MCF 10A (cell line): ENCODE results near the gene PGGHG. TPM values are rescaled to one million over a fixed set of nuclear protein-coding genes. Genes with fewer than 3 reads are reported as not detected.

Source experiments
- BruUV-seq: library from RNA; stranded (reverse); fragments of 400-500 nt; replicated peaks from 2 replicates; lab custom pipeline; 2021; lab: Mats Ljungman, UMichigan
- CTCF ChIA-PET: fragments of 300-600 bp; sonication (Branson Sonifier 250); formaldehyde crosslinking; extraction: SDS; loops from one replicate; lab custom pipeline; 2021; ENCODE audit warnings: antibody characterized with exemption, inconsistent platforms; lab: Yijun Ruan, JAX
- POLR2A ChIA-PET: fragments of 300-600, 350-650 bp; sonication (Branson Sonifier 250); formaldehyde crosslinking; extraction: SDS; loops from one replicate; lab custom pipeline; 2020; ENCODE audit warnings: antibody characterized with exemption, inconsistent platforms; lab: Yijun Ruan, JAX
- DNase-seq: peaks from one replicate; pipeline ENCODE4 v3.0.0-alpha.2; 2018; ENCODE audit not compliant: unreplicated experiment
- H3K27ac Mint-ChIP-seq: one replicate; pipeline ENCODE4 v1.8.0; 2022; ENCODE audit warnings: mild to moderate bottlenecking, low read depth, mixed read lengths; ENCODE audit not compliant: unreplicated experiment
- H3K27me3 Mint-ChIP-seq: one replicate; pipeline ENCODE4 v1.8.0; 2022; ENCODE audit warnings: mixed read lengths; ENCODE audit not compliant: insufficient read depth, unreplicated experiment
- H3K36me3 Mint-ChIP-seq: one replicate; pipeline ENCODE4 v1.8.0; 2022; ENCODE audit warnings: mild to moderate bottlenecking, moderate library complexity, mixed read lengths; ENCODE audit not compliant: insufficient read depth, unreplicated experiment
- H3K4me1 Mint-ChIP-seq: one replicate; pipeline ENCODE4 v1.8.0; 2022; ENCODE audit warnings: mixed read lengths; ENCODE audit not compliant: insufficient read depth, unreplicated experiment
- H3K4me3 Mint-ChIP-seq: one replicate; pipeline ENCODE4 v1.8.0; 2022; ENCODE audit warnings: mild to moderate bottlenecking, moderate library complexity, mixed read lengths; ENCODE audit not compliant: unreplicated experiment
- H3K9me3 Mint-ChIP-seq: one replicate; pipeline ENCODE4 v1.8.0; 2022; ENCODE audit warnings: mixed read lengths; ENCODE audit not compliant: unreplicated experiment
- intact Hi-C: fragments of 100-400 bp; cut with micrococcal nuclease; formaldehyde crosslinking; loops from 2 replicates; pipeline ENCODE4 v1.14.1; 2022
- total RNA-seq: library from RNA; stranded (reverse); gene quantifications from 2 replicates; pipeline ENCODE4 v1.2.3, GENCODE V29; 2022
- TF ChIP-seq, protein P1 (sequence below): fragments of 200-600 bp; IDR thresholded peaks from one replicate; pipeline ENCODE4 v1.8.0; 2022; ENCODE audit warnings: antibody characterized with exemption, mild to moderate bottlenecking; ENCODE audit not compliant: unreplicated experiment

PGGHG gene
- total RNA-seq, 1 experiment from 2014 or later, result 6.3 TPM

DNA sequence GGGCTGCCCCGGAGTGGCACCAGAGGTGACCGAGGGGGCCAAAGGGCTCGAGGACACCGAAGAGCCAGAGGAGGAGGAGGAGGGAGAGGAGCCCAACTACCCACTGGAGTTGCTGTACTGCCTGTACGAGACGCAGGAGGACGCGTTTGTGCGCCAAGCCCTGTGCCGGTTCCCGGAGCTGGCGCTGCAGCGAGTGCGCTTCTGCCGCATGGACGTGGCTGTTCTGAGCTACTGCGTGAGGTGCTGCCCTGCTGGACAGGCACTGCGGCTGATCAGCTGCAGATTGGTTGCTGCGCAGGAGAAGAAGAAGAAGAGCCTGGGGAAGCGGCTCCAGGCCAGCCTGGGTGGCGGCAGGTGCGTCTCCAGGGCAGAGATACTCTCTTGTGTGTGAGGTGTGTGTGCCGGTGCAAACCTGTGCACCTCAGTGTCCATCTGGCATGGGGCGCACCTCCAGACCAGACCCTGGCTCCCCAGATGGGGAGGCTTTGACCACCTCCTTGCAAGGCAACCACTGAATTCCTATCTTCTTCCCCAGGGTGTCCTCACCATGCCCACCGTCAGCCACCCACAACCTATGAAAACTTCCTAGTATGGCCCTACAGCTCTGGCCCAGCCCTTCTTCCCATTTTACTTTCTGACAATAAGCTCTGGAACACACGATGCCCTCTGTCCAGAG is 7.3 kb upstream of the PGGHG start:
- Mint-ChIP-seq H3K4me1 (peaks cover 6% of the 10 kb centered on the region), H3K4me3 (no peak overlapping the region), H3K9me3 (no peaks in the 10 kb centered on the region), H3K27ac (no peak overlapping the region), H3K27me3 (peaks cover 41% of the 10 kb centered on the region), H3K36me3 (no peaks in the 10 kb centered on the region)
- ChIA-PET CTCF (interaction anchor here (0.6 to 1.6 kb wide), 3 partner anchors 36 to 81 kb away, joined by 3 to 4 read pairs (median 3); no protein-coding TSS in a partner anchor), POLR2A (no interaction called here)
- TF ChIP-seq, protein P1, sequence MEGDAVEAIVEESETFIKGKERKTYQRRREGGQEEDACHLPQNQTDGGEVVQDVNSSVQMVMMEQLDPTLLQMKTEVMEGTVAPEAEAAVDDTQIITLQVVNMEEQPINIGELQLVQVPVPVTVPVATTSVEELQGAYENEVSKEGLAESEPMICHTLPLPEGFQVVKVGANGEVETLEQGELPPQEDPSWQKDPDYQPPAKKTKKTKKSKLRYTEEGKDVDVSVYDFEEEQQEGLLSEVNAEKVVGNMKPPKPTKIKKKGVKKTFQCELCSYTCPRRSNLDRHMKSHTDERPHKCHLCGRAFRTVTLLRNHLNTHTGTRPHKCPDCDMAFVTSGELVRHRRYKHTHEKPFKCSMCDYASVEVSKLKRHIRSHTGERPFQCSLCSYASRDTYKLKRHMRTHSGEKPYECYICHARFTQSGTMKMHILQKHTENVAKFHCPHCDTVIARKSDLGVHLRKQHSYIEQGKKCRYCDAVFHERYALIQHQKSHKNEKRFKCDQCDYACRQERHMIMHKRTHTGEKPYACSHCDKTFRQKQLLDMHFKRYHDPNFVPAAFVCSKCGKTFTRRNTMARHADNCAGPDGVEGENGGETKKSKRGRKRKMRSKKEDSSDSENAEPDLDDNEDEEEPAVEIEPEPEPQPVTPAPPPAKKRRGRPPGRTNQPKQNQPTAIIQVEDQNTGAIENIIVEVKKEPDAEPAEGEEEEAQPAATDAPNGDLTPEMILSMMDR, result no peak
- no TSS peak for BruUV-seq
- intact Hi-C loops, result no loop called here
- DNase-seq, result no peak

DNA sequence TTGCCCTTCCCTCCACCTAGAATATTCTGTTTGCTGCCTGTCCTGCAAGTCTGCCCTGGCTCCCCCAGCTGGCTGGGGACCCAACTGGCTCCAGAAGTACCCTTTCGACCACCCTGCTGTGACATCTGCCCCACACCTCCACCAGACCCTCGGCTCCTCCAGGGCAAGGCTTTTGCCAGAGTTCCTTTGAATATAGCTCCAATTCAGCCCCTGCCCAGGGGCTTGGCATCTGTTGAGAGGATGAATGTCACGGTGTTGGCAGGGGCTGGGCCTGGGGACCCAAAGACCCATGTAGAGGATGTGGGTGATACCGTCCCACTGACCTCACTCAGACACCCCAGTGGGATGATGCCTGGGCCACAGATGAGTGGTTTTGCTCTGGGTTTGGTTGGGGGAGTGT is 6.8 kb upstream of the PGGHG start:
- TF ChIP-seq, protein P1, result no peak
- intact Hi-C loops, result no loop called here
- no peak for DNase-seq
- POLR2A ChIA-PET, result no interaction called here
- Mint-ChIP-seq H3K27me3 (peaks cover 41% of the 10 kb centered on the region), H3K36me3 (no peaks in the 10 kb centered on the region), H3K9me3 (no peaks in the 10 kb centered on the region), H3K4me3 (no peak overlapping the region), H3K4me1 (peaks cover 6% of the 10 kb centered on the region), H3K27ac (no peak overlapping the region)
- CTCF ChIA-PET, result interaction anchor here (0.6 to 2.2 kb wide), 3 partner anchors 32 to 81 kb away, joined by 3 to 12 read pairs (median 3); no protein-coding TSS in a partner anchor
- BruUV-seq, result no TSS peak

DNA sequence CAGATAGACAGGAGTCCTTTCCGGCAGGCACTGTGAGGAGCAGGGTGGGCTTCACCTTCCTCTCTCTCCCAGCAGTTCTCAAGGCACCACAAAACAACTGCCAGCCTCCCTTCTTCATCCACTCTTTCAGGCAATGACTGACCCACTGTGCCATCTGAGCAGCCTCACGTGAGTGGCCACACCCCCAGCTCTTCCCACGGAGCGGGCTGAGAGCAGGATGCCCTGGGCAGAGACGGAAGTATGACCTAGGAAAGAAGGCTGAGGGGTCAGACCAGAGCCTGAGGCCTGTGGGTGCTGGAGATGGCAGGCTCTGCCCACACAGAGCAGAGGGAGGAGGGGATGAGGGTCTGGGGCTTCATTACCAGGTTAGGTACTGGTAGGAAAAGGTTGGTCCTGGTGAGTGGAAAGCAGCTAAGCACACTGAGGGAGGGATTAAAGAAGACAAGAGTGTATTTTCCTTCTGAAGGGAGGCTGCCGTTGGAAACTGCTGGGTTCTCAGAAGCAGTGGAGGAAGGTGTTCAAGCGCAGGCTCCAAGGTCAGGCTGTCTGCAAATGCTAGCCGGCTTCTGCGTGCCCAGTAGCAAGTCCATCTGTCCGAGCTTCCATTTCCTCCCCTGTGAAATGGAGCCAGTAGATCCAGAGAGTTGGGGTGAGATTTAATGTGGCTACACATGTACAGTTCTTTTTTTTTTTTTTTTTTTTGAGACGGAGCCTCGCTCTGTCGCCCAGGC is 6.1 kb upstream of the PGGHG start:
- POLR2A ChIA-PET, result interaction anchor here (1.2 kb wide), 1 partner anchor 74 kb away, joined by 3 read pairs; no protein-coding TSS in a partner anchor
- Mint-ChIP-seq H3K4me1 (peaks cover 6% of the 10 kb centered on the region), H3K27ac (no peak overlapping the region), H3K9me3 (no peaks in the 10 kb centered on the region), H3K4me3 (no peak overlapping the region), H3K27me3 (peaks cover 41% of the 10 kb centered on the region), H3K36me3 (no peaks in the 10 kb centered on the region)
- intact Hi-C loops, result no loop called here
- CTCF ChIA-PET, result interaction anchor here (0.6 to 2.2 kb wide), 3 partner anchors 32 to 169 kb away, joined by 3 to 12 read pairs (median 3); no protein-coding TSS in a partner anchor
- no TSS peak for BruUV-seq
- TF ChIP-seq, protein P1, result no peak
- no peak for DNase-seq
